Upper lobe of left lung (tissue), 6 donors: ENCODE measurements around the gene SPEM3. TPM values are rescaled to one million over a fixed set of nuclear protein-coding genes. Genes with fewer than 3 reads are reported as not detected.

Experiments used
- ATAC-seq, 2 donors: fragments of 200-7000 bp; cut with Tn5 transposase; one replicate each; pipeline ENCODE4 v1.9.1; 2022; ENCODE audit warnings: mild to moderate bottlenecking in 2 of 2, moderate library complexity in 2 of 2; ENCODE audit not compliant: low FRiP score in 2 of 2
- DNase-seq, 2 donors: peaks; one replicate each; pipeline ENCODE4 v3.0.0-alpha.2; 2019 to 2020
- H3K27ac ChIP-seq, 4 donors: fragments of 200-600 bp; sonication (generic); one replicate each; pipeline ENCODE4 v1.5.1; 2016 to 2019
- H3K27me3 ChIP-seq, 4 donors: fragments of 200-600 bp; sonication (generic); one replicate each; pipeline ENCODE4 v1.5.1; 2017 to 2019
- H3K36me3 ChIP-seq, 4 donors: fragments of 200-600 bp; sonication (generic); one replicate each; pipeline ENCODE4 v1.5.1; 2016 to 2019
- H3K4me1 ChIP-seq, 4 donors: fragments of 200-600 bp; sonication (generic); one replicate each; pipeline ENCODE4 v1.5.1; 2018 to 2019
- H3K4me3 ChIP-seq, 4 donors: fragments of 200-600 bp; sonication (generic); one replicate each; pipeline ENCODE4 v1.5.1; 2017 to 2019; ENCODE audit warnings: mild to moderate bottlenecking in 2 of 4, moderate library complexity in 1 of 4
- H3K9me3 ChIP-seq, 4 donors: fragments of 200-600 bp; sonication (generic); one replicate each; pipeline ENCODE4 v1.5.1; 2018 to 2019
- CTCF ChIP-seq, 6 experiments: fragments of 450-650 bp in 4 of 6; fragments of 200-600 bp in 2 of 6; sonication (generic) in 2 of 6; IDR thresholded peaks; one replicate each; pipeline ENCODE4 v1.5.1; 2016 to 2019; ENCODE audit warnings: antibody characterized with exemption in 6 of 6
- EP300 ChIP-seq, 4 donors: sonication (generic); formaldehyde crosslinking; IDR thresholded peaks; one replicate each; pipeline ENCODE4 v1.5.1; 2017; ENCODE audit warnings: antibody characterized with exemption in 4 of 4, control low read depth in 2 of 4
- POLR2A ChIP-seq, 4 donors: fragments of 450-650 bp; IDR thresholded peaks; one replicate each; pipeline ENCODE4 v1.5.1; 2016 to 2017; ENCODE audit warnings: antibody characterized with exemption in 4 of 4, mild to moderate bottlenecking in 2 of 4
- POLR2AphosphoS5 ChIP-seq, 2 donors: sonication (generic); formaldehyde crosslinking; IDR thresholded peaks; one replicate each; pipeline ENCODE4 v1.5.1; 2017; ENCODE audit warnings: antibody characterized with exemption in 2 of 2
- WGBS, 2 donors: methylation state at CpG; one replicate each; pipeline ENCODE4 v1.1.5; 2017 to 2018; 5-methylcytosine and 5-hydroxymethylcytosine counted together
- total RNA-seq, 6 donors: library from RNA; depleted of rRNA in 4 of 6; stranded (reverse); fragments of >200 nt in 4 of 6; gene quantifications; one replicate each; pipeline versions ENCODE4 v1.1.0 to v1.2.1, GENCODE V29; 2016 to 2021
- donor health status: DM: no; HTN: no; CAD: no; lungs with moderate emphysema.
- donor health status: DM: no; HTN: yes; CAD: no; lungs with severe emphysema.

Gene SPEM3
- total RNA-seq, 6 donors from 2014 or later, result not detected

GRCh38 chr17:7388856-7389255 lies 39.8 kb upstream of the SPEM3 start:
- Histone ChIP-seq H3K27me3 (no peaks in the 10 kb centered on the region), H3K4me3 (no peak overlapping the region), H3K4me1 (peaks cover 11 to 30% (median 18%) of the 10 kb centered on the region in 4 donors), H3K36me3 (peaks cover 0 to 50% (median 28%) of the 10 kb centered on the region in 4 donors), H3K27ac (no peak overlapping the region), H3K9me3 (no peaks in the 10 kb centered on the region)
- TF ChIP-seq EP300 (IDR thresholded peaks at IDR 0.05), result no peak
- no peak for TF ChIP-seq POLR2AphosphoS5 (IDR thresholded peaks at IDR 0.05)
- TF ChIP-seq POLR2A (IDR thresholded peaks at IDR 0.05), result no peak
- no peak for TF ChIP-seq CTCF (IDR thresholded peaks at IDR 0.05)
- 79 to 91% methylated on average over 2 to 9 of the region's 10 CpGs for WGBS, 2 donors
- ATAC-seq (no peak), DNase-seq (peak in 1 of 2 donors; percentile 32)

GRCh38 chr17:7389924-7390910 lies 38.4 kb upstream of the SPEM3 start:
- no peaks in the 10 kb centered on the region for H3K27me3 ChIP-seq
- peaks cover 0 to 43% (median 28%) of the 10 kb centered on the region in 4 donors for H3K36me3 ChIP-seq
- H3K27ac ChIP-seq, result peak overlapping the region in 1 of 4 donors; percentile 50
- DNase-seq, result no peak
- no peak overlapping the region for H3K4me3 ChIP-seq
- no peak for TF ChIP-seq CTCF (IDR thresholded peaks at IDR 0.05)
- no peak for TF ChIP-seq EP300 (IDR thresholded peaks at IDR 0.05)
- no peak for TF ChIP-seq POLR2AphosphoS5 (IDR thresholded peaks at IDR 0.05)
- no peak for TF ChIP-seq POLR2A (IDR thresholded peaks at IDR 0.05)
- H3K4me1 ChIP-seq, result peaks cover 12 to 29% (median 21%) of the 10 kb centered on the region in 4 donors
- 95 to 98% methylated on average over 14 to 19 of the region's 19 CpGs for WGBS, 2 donors
- H3K9me3 ChIP-seq, result no peaks in the 10 kb centered on the region
- no peak for ATAC-seq

- no peak for ATAC-seq
- Histone ChIP-seq H3K4me3 (no peak overlapping the region), H3K4me1 (peaks cover 15 to 32% (median 23%) of the 10 kb centered on the region in 4 donors), H3K9me3 (no peaks in the 10 kb centered on the region), H3K27me3 (no peaks in the 10 kb centered on the region), H3K27ac (peak overlapping the region in 2 of 4 donors; percentile 31 to 50), H3K36me3 (peaks cover 0 to 43% (median 28%) of the 10 kb centered on the region in 4 donors)
- TF ChIP-seq POLR2AphosphoS5 (IDR thresholded peaks at IDR 0.05), result no peak
- no peak for TF ChIP-seq EP300 (IDR thresholded peaks at IDR 0.05)
- TF ChIP-seq CTCF (IDR thresholded peaks at IDR 0.05), result no peak
- TF ChIP-seq POLR2A (IDR thresholded peaks at IDR 0.05), result no peak
- no peak for DNase-seq
- WGBS, 2 donors, result 51 to 57% methylated on average over 2 of the region's 2 CpGs
Measured at GRCh38 chr17:7391307-7391706, 37.4 kb upstream of the SPEM3 start.

GRCh38 chr17:7392696-7393612 lies 35.7 kb upstream of the SPEM3 start:
- peak overlapping the region; percentile 67 to 95 (median 89) for H3K4me3 ChIP-seq
- ATAC-seq, result no peak
- DNase-seq, result peak in 1 of 2 donors; percentile 82
- no peaks in the 10 kb centered on the region for H3K27me3 ChIP-seq
- WGBS, 2 donors, result 81 to 82% methylated on average over 33 to 36 of the region's 42 CpGs
- peaks cover 15 to 32% (median 23%) of the 10 kb centered on the region in 4 donors for H3K4me1 ChIP-seq
- TF ChIP-seq POLR2A (IDR thresholded peaks at IDR 0.05) (no peak), CTCF (IDR thresholded peaks at IDR 0.05) (no peak), EP300 (IDR thresholded peaks at IDR 0.05) (no peak), POLR2AphosphoS5 (IDR thresholded peaks at IDR 0.05) (no peak)
- H3K36me3 ChIP-seq, result peaks cover 0 to 30% (median 22%) of the 10 kb centered on the region in 4 donors
- H3K27ac ChIP-seq, result peak overlapping the region; percentile 25 to 93 (median 92)
- H3K9me3 ChIP-seq, result no peaks in the 10 kb centered on the region
